Smooth muscle cell (in vitro differentiated cells): ENCODE measurements around the gene NKAIN4. TPM values are rescaled to one million over a fixed set of nuclear protein-coding genes. Genes with fewer than 3 reads are reported as not detected.

Experiments
- DNase-seq: peaks from one replicate; lab custom pipeline; 2025; ENCODE audit not compliant: unreplicated experiment; lab: John Stamatoyannopoulos, UW
- H2AFZ ChIP-seq: fragments of 200-600 bp; sonication (generic); 2 replicates; pipeline ENCODE4 v1.6.0; 2016; ENCODE audit warnings: antibody characterized with exemption, low read depth, mild to moderate bottlenecking
- H3F3A ChIP-seq: fragments of 200-600 bp; sonication (generic); 2 replicates; pipeline ENCODE4 v1.6.0; 2017; ENCODE audit warnings: antibody characterized with exemption, low read depth
- H3K27ac ChIP-seq: fragments of 200-600 bp; sonication (generic); 2 replicates; pipeline ENCODE4 v1.5.1; 2016; ENCODE audit warnings: low read depth, mild to moderate bottlenecking
- H3K27me3 ChIP-seq: fragments of 200-600 bp; sonication (generic); 2 replicates; pipeline ENCODE4 v1.6.1; 2016; ENCODE audit warnings: low read depth, mild to moderate bottlenecking
- H3K36me3 ChIP-seq: fragments of 200-600 bp; sonication (generic); 2 replicates; pipeline ENCODE4 v1.5.1; 2016; ENCODE audit warnings: low read depth
- H3K4me1 ChIP-seq: fragments of 200-600 bp; sonication (generic); 2 replicates; pipeline ENCODE4 v1.5.1; 2016; ENCODE audit warnings: low read depth
- H3K4me2 ChIP-seq: fragments of 200-600 bp; sonication (generic); 2 replicates; pipeline ENCODE4 v1.6.0; 2016; ENCODE audit warnings: mild to moderate bottlenecking
- H3K4me3 ChIP-seq: fragments of 200-600 bp; sonication (generic); 2 replicates; pipeline ENCODE4 v1.5.1; 2016; ENCODE audit warnings: mild to moderate bottlenecking
- H3K79me2 ChIP-seq: fragments of 200-600 bp; sonication (generic); 2 replicates; pipeline ENCODE4 v1.6.0; 2016; ENCODE audit warnings: low read depth, mild to moderate bottlenecking
- H3K9ac ChIP-seq: fragments of 200-600 bp; sonication (generic); 2 replicates; pipeline ENCODE4 v1.6.0; 2016; ENCODE audit warnings: low read depth
- H3K9me3 ChIP-seq: fragments of 200-600 bp; sonication (generic); replicated peaks from 2 replicates; pipeline ENCODE4 v1.5.1; 2016; ENCODE audit warnings: low read depth
- H4K20me1 ChIP-seq: fragments of 200-600 bp; sonication (generic); 2 replicates; pipeline ENCODE4 v1.6.0; 2016; ENCODE audit warnings: low read depth
- CTCF ChIP-seq: fragments of 200-600 bp; sonication (generic); IDR thresholded peaks from 2 replicates; pipeline ENCODE4 v1.5.1; 2017; ENCODE audit warnings: borderline replicate concordance, mild to moderate bottlenecking, antibody characterized with exemption; ENCODE audit not compliant: insufficient read depth, poor library complexity, severe bottlenecking
- WGBS: methylation state at CpG from one replicate; pipeline ENCODE4 v1.1.7; 2016; ENCODE audit warnings: low lambda C conversion rate; 5-methylcytosine and 5-hydroxymethylcytosine counted together
- polyA plus RNA-seq: library from polyadenylated mRNA; unstranded; fragments of >200 nt; fragmentation: Nextera tagmentation; extraction: Ambion mirVana; gene quantifications from 2 replicates; pipeline ENCODE4 v1.2.1, GENCODE V29; 2016
- total RNA-seq: library from RNA; depleted of rRNA; stranded (reverse); fragments of >200 nt; gene quantifications from 2 replicates; pipeline ENCODE4 v1.2.3, GENCODE V29; 2014

The NKAIN4 gene
- total and polyA plus RNA-seq, 2 experiments from 2014 or later, result 19.8 to 50.0 TPM

GRCh38 chr20:63224412-63225081 lies 29.7 kb downstream of the NKAIN4 start:
- Histone ChIP-seq H3K27ac (no peak overlapping the region), H3K27me3 (no peaks in the 10 kb centered on the region), H2AFZ (no peak overlapping the region), H3K4me3 (no peak overlapping the region), H3K9me3 (no peaks in the 10 kb centered on the region), H4K20me1 (no peaks in the 10 kb centered on the region), H3K4me2 (peak overlapping the region; percentile 22), H3K9ac (no peak overlapping the region), H3K4me1 (no peaks in the 10 kb centered on the region), H3K36me3 (no peaks in the 10 kb centered on the region), H3F3A (peaks cover 5% of the 10 kb centered on the region), H3K79me2 (no peaks in the 10 kb centered on the region)
- no peak for TF ChIP-seq CTCF
- no peak for DNase-seq
- WGBS, result 50% methylated on average over 16 of the region's 16 CpGs

- WGBS, result 83% methylated on average over 6 of the region's 6 CpGs
- Histone ChIP-seq H3K36me3 (no peaks in the 10 kb centered on the region), H3F3A (peaks cover 5% of the 10 kb centered on the region), H3K4me2 (no peak overlapping the region), H3K27me3 (no peaks in the 10 kb centered on the region), H3K9ac (no peak overlapping the region), H3K9me3 (no peaks in the 10 kb centered on the region), H3K79me2 (no peaks in the 10 kb centered on the region), H4K20me1 (no peaks in the 10 kb centered on the region), H3K4me3 (no peak overlapping the region), H2AFZ (no peak overlapping the region), H3K27ac (no peak overlapping the region), H3K4me1 (no peaks in the 10 kb centered on the region)
- no peak for TF ChIP-seq CTCF
- no peak for DNase-seq
These were observed 30.4 kb downstream of the NKAIN4 start for GRCh38 chr20:63223826-63224207.

GRCh38 chr20:63223121-63223825 lies 31.0 kb downstream of the NKAIN4 start:
- Histone ChIP-seq H3K4me3 (no peak overlapping the region), H3K27ac (no peak overlapping the region), H2AFZ (no peak overlapping the region), H4K20me1 (no peaks in the 10 kb centered on the region), H3K4me2 (no peak overlapping the region), H3K79me2 (no peaks in the 10 kb centered on the region), H3K9ac (no peak overlapping the region), H3F3A (peaks cover 5% of the 10 kb centered on the region), H3K9me3 (no peaks in the 10 kb centered on the region), H3K27me3 (no peaks in the 10 kb centered on the region), H3K36me3 (no peaks in the 10 kb centered on the region), H3K4me1 (no peaks in the 10 kb centered on the region)
- no peak for DNase-seq
- peak; percentile 84 for TF ChIP-seq CTCF
- 44% methylated on average over 12 of the region's 12 CpGs for WGBS
